K562 (cell line): ENCODE measurements around the gene DOCK7. TPM values are rescaled to one million over a fixed set of nuclear protein-coding genes. Genes with fewer than 3 reads are reported as not detected.

Source experiments
- ATAC-seq: fragments of 200-7000 bp; cut with Tn5 transposase; 3 replicates; pipeline ENCODE4 v1.9.1; 2020; ENCODE audit warnings: moderate library complexity
- BruUV-seq: library from RNA; stranded (reverse); fragments of 400-500 nt; replicated peaks from 2 replicates; lab custom pipeline; 2021; lab: Mats Ljungman, UMichigan
- CTCF ChIA-PET: fragments of 300-600 bp; formaldehyde crosslinking; extraction: SDS; loops from one replicate; lab custom pipeline; 2021; ENCODE audit warnings: low intra/inter-chr PET ratio; lab: Yijun Ruan, JAX
- POLR2A ChIA-PET: fragments of 300-600, 350-650 bp; sonication (Branson Sonifier 250); formaldehyde crosslinking; extraction: SDS; loops from one replicate; lab custom pipeline; 2021; ENCODE audit warnings: antibody characterized with exemption, inconsistent platforms; lab: Yijun Ruan, JAX
- DNase-seq, 4 experiments: peaks; one replicate each; pipeline versions ENCODE4 v3.0.0 to v3.0.0-alpha.2; 2011 to 2018; ENCODE audit warnings: low spot score in 3 of 4, mixed read lengths in 3 of 4; ENCODE audit errors: extremely low read depth in 1 of 4
- FAIRE-seq: peaks from 2 replicates; lab custom pipeline; 2011; peaks lifted over from hg19 to GRCh38; lab: Jason Lieb, UNC
- H2AFZ ChIP-seq: 2 replicates; pipeline ENCODE4 v1.6.0; 2011; ENCODE audit warnings: low read depth, low read length, control low read depth, inconsistent platforms
- H3K27ac ChIP-seq: fragments of 200-600 bp; 3 replicates; pipeline ENCODE4 v1.8.0; 2011; ENCODE audit warnings: low read depth, mild to moderate bottlenecking, control low read depth, inconsistent platforms, low read length, moderate library complexity, mixed read lengths; ENCODE audit errors: extremely low read depth
- H3K27me3 ChIP-seq, 2 experiments: fragments of 300-600 bp in 1 of 2; 2 replicates in 1 of 2; 3 replicates in 1 of 2; pipeline versions ENCODE4 v1.6.0 to v1.8.0; 2011; ENCODE audit warnings: inconsistent platforms in 2 of 2, low read length in 2 of 2, mild to moderate bottlenecking in 1 of 2, mixed read lengths in 1 of 2, moderate library complexity in 1 of 2; ENCODE audit not compliant: control insufficient read depth in 2 of 2, insufficient read depth in 2 of 2
- H3K36me3 ChIP-seq: fragments of 300-600 bp; 3 replicates; pipeline ENCODE4 v1.8.0; 2011; ENCODE audit warnings: mild to moderate bottlenecking, low read length, inconsistent platforms; ENCODE audit not compliant: control insufficient read depth, insufficient read depth
- H3K4me1 ChIP-seq, 2 experiments: fragments of 200-600 bp in 1 of 2; replicated peaks in 1 of 2; 2 replicates in 1 of 2; 3 replicates in 1 of 2; pipeline versions ENCODE4 v1.5.1 to v1.8.0; 2011; ENCODE audit warnings: inconsistent platforms in 2 of 2, low read length in 2 of 2, mild to moderate bottlenecking in 1 of 2, mixed read lengths in 1 of 2, moderate library complexity in 1 of 2; ENCODE audit not compliant: control insufficient read depth in 2 of 2, insufficient read depth in 2 of 2
- H3K4me2 ChIP-seq: 2 replicates; pipeline ENCODE4 v1.6.1; 2011; ENCODE audit warnings: low read length, control low read depth, inconsistent platforms, mixed read lengths; ENCODE audit not compliant: insufficient read depth
- H3K4me3 ChIP-seq: fragments of 200-600 bp; sonication (generic), shearing (Covaris generic); 2 replicates; pipeline ENCODE4 v1.5.1; 2016; ENCODE audit warnings: control low read depth, inconsistent platforms
- H3K79me2 ChIP-seq: fragments of 200-600 bp; 3 replicates; pipeline ENCODE4 v1.8.0; 2011; ENCODE audit warnings: low read length, inconsistent platforms; ENCODE audit not compliant: control insufficient read depth, insufficient read depth
- H3K9ac ChIP-seq, 2 experiments: 2 replicates each; pipeline versions ENCODE4 v1.6.0 to v1.6.1; 2011; ENCODE audit warnings: low read depth in 2 of 2, low read length in 2 of 2, control low read depth in 1 of 2, inconsistent platforms in 1 of 2, mild to moderate bottlenecking in 1 of 2, mixed read lengths in 1 of 2; ENCODE audit not compliant: insufficient read depth in 1 of 2
- H3K9me1 ChIP-seq: one replicate; pipeline ENCODE4 v1.6.0; 2011; ENCODE audit warnings: inconsistent platforms, mild to moderate bottlenecking, low read length, moderate library complexity; ENCODE audit not compliant: control insufficient read depth, insufficient read depth
- H3K9me3 ChIP-seq: replicated peaks from 2 replicates; pipeline ENCODE4 v1.5.1; 2011; ENCODE audit warnings: low read depth, low read length, inconsistent platforms; ENCODE audit not compliant: control insufficient read depth, insufficient read depth
- H4K20me1 ChIP-seq: replicated peaks from 2 replicates; pipeline ENCODE4 v1.6.1; 2011; ENCODE audit warnings: low read length, inconsistent platforms, mixed read lengths; ENCODE audit not compliant: control insufficient read depth, insufficient read depth
- CREB1 ChIP-seq, 2 experiments: sonication (generic) in 1 of 2; formaldehyde crosslinking in 1 of 2; IDR thresholded peaks; 2 replicates each; pipeline versions ENCODE4 v1.6.1 to v1.8.0; 2012 to 2022; ENCODE audit warnings: inconsistent platforms in 1 of 2, mild to moderate bottlenecking in 1 of 2, missing genetic modification reagents in 1 of 2, moderate library complexity in 1 of 2
- CREB3L1 ChIP-seq: fragments of 450-650 bp; IDR thresholded peaks from 2 replicates; pipeline ENCODE4 v1.6.1; 2014; ENCODE audit warnings: low read depth, mild to moderate bottlenecking, moderate library complexity, borderline replicate concordance
- HDAC1 ChIP-seq, 2 experiments: fragments of 450-650 bp; IDR thresholded peaks; 2 replicates each; pipeline ENCODE4 v1.6.1; 2016 to 2017; ENCODE audit warnings: inconsistent platforms in 1 of 2, mild to moderate bottlenecking in 1 of 2, moderate library complexity in 1 of 2
- HNRNPUL1 ChIP-seq: fragments of 200-400 bp; formaldehyde crosslinking; IDR thresholded peaks from 2 replicates; pipeline ENCODE4 v1.6.1; 2017; ENCODE audit warnings: low read length
- NR3C1 ChIP-seq: sonication (generic); formaldehyde crosslinking; IDR thresholded peaks from 2 replicates; pipeline ENCODE4 v1.8.1; 2022; ENCODE audit warnings: missing genetic modification reagents
- POLR2G ChIP-seq: fragments of 200-400 bp; formaldehyde crosslinking; IDR thresholded peaks from 2 replicates; pipeline ENCODE4 v1.6.1; 2017; ENCODE audit warnings: low read depth, mild to moderate bottlenecking, antibody characterized with exemption, low read length, moderate library complexity
- RBM22 ChIP-seq: fragments of 200-400 bp; formaldehyde crosslinking; IDR thresholded peaks from 2 replicates; pipeline ENCODE4 v1.6.1; 2018; ENCODE audit warnings: low read length, low read depth; ENCODE audit not compliant: poor library complexity, severe bottlenecking
- SNAPC5 ChIP-seq: fragments of 250-450 bp; sonication (Bioruptor Pico); IDR thresholded peaks from 2 replicates; pipeline ENCODE4 v1.8.0; 2021; ENCODE audit warnings: moderate library complexity, mild to moderate bottlenecking, inconsistent platforms
- SP1 ChIP-seq: sonication (generic); formaldehyde crosslinking; IDR thresholded peaks from 2 replicates; pipeline ENCODE4 v1.8.1; 2022; ENCODE audit warnings: mild to moderate bottlenecking, missing genetic modification reagents
- SRSF9 ChIP-seq: fragments of 200-400 bp; formaldehyde crosslinking; IDR thresholded peaks from 2 replicates; pipeline ENCODE4 v1.6.1; 2017; ENCODE audit warnings: low read depth, low read length, borderline replicate concordance
- TEAD1 ChIP-seq, 2 experiments: fragments of 450-650 bp in 1 of 2; sonication (generic) in 1 of 2; formaldehyde crosslinking; IDR thresholded peaks; 2 replicates each; pipeline versions ENCODE4 v1.4.0 to v1.8.0; 2020 to 2022; ENCODE audit warnings: mild to moderate bottlenecking in 2 of 2, missing genetic modification reagents in 1 of 2
- TFAM ChIP-seq: fragments of 250-450 bp; sonication (Bioruptor Pico); conservative IDR thresholded peaks from 2 replicates; pipeline ENCODE4 v1.5.0; 2021; ENCODE audit warnings: mild to moderate bottlenecking, moderate library complexity
- TSC22D4 ChIP-seq: fragments of 450-650 bp; IDR thresholded peaks from 2 replicates; pipeline ENCODE4 v1.6.1; 2016; ENCODE audit warnings: missing genetic modification characterization, missing biosample characterization, control low read depth
- ZNF24 ChIP-seq: fragments of 450-650 bp; IDR thresholded peaks from 2 replicates; pipeline ENCODE4 v1.6.1; 2016
- ZNF280A ChIP-seq: fragments of 450-650 bp; IDR thresholded peaks from 2 replicates; pipeline ENCODE4 v1.6.1; 2018; ENCODE audit warnings: mild to moderate bottlenecking, low read depth; ENCODE audit not compliant: partially characterized antibody
- ZNF655 ChIP-seq: fragments of 250-450 bp; sonication (Bioruptor Pico); IDR thresholded peaks from 2 replicates; pipeline ENCODE4 v1.5.0; 2021
- WGBS: fragments of 100-300 bp; shearing (Covaris generic); methylation state at CpG from one replicate; pipeline ENCODE4 v1.1.6; 2016; ENCODE audit warnings: low coverage, mixed read lengths; ENCODE audit not compliant: insufficient coverage; ENCODE audit errors: missing lambda C conversion rate; 5-methylcytosine and 5-hydroxymethylcytosine counted together
- in situ Hi-C: fragments of 300-500 bp; cut with MboI; formaldehyde crosslinking; loops from 4 replicates; pipeline ENCODE4 v1.15.0; 2018; ENCODE audit warnings: inconsistent platforms, mixed read lengths
- intact Hi-C: fragments of 100-400 bp; cut with micrococcal nuclease; formaldehyde crosslinking; loops from 2 replicates; pipeline ENCODE4 v1.14.2; 2022
- polyA plus RNA-seq, 8 experiments: library from polyadenylated mRNA; depleted of rRNA in 4 of 8; stranded (reverse) in 5 of 8; unstranded in 3 of 8; fragments of >200 nt; fragmentation: Nextera tagmentation in 2 of 8; fragmentation: Illumina TruSeq in 1 of 8; extraction: Ambion mirVana in 2 of 8; extraction: Trizol in 1 of 8; gene quantifications; 2 replicates each; pipeline versions ENCODE4 v1.2.1 to v1.2.3, GENCODE V29; 2011 to 2014; ENCODE audit warnings: inconsistent platforms in 1 of 8, missing spikeins in 1 of 8
- total RNA-seq, 7 experiments: library from RNA; depleted of rRNA in 6 of 7; stranded (reverse); fragments of >200 nt in 6 of 7; fragmentation: Illumina TruSeq in 2 of 7; extraction: Trizol in 2 of 7; gene quantifications; 2 replicates each; pipeline versions ENCODE4 v1.2.1 to v1.2.3, GENCODE V29; 2011 to 2021; ENCODE audit warnings: low replicate concordance in 1 of 7

Gene DOCK7
- total and polyA plus RNA-seq, 9 of the 15 experiments (the other 6 are each of a cell fraction or from before 2014, with no cell fraction given), result 4.9 to 35.1 (median 12.6) TPM

GRCh38 chr1:62436466-62437272 lies 251.5 kb downstream of the DOCK7 start, which contains the start of gene USP1:
TSS of gene USP1 (plus strand) at chr1:62437049. CDS start at chr1:62439868, 2,819 bp downstream.
- intact Hi-C loops, result loop anchor here (5.0 kb wide), 1 partner anchor 1384 kb away; no protein-coding TSS in a partner anchor
- Histone ChIP-seq H3K9ac (peak within 1 kb of the TSS; percentile 97 to 100), H3K4me2 (peak within 1 kb of the TSS; percentile 92), H3K79me2 (peaks cover 56% of the 10 kb centered on the region), H3K9me3 (no peaks in the 10 kb centered on the region), H4K20me1 (peaks cover 6% of the 10 kb centered on the region; the same call in 1 of the 2 replicates), H2AFZ (peak within 1 kb of the TSS; percentile 91), H3K27ac (peak within 1 kb of the TSS; percentile 97), H3K27me3 (no peaks in the 10 kb centered on the region; a peak in 1 of 5 replicates), H3K4me3 (peak within 1 kb of the TSS; percentile 89), H3K9me1 (no peaks in the 10 kb centered on the region), H3K36me3 (peaks cover 17% of the 10 kb centered on the region), H3K4me1 (peaks cover 2 to 17% of the 10 kb centered on the region in 2 experiments; a peak in 4 of 5 replicates)
- WGBS, result 2% methylated on average over 62 of the region's 76 CpGs
- POLR2A ChIA-PET, result interaction anchor here (0.6 to 2.9 kb wide), 10 partner anchors 9 to 1388 kb away, joined by 3 to 12 read pairs (median 3); no protein-coding TSS in a partner anchor
- peak; percentile 95 to 98 (median 96) for DNase-seq
- peak; percentile 86 for ATAC-seq
- CTCF ChIA-PET, result no interaction called here
- BruUV-seq, result no TSS peak
- peak; percentile 96 for FAIRE-seq
- in situ Hi-C loops, result no loop called here
- TF ChIP-seq SRSF9 (no peak), ZNF24 (no peak), NR3C1 (no peak), POLR2G (peak; percentile 96), RBM22 (peak; percentile 84), SNAPC5 (CRISPR knock-in tag) (no peak), ZNF280A (no peak), CREB3L1 (peak; percentile 66; the same call in 1 of the 2 replicates), TFAM (no peak), ZNF655 (CRISPR knock-in tag) (no peak), SP1 (CRISPR knock-in tag) (peak; percentile 80), CREB1 (IDR thresholded peaks at IDR 0.05) (no peak; the same call in 1 of the 2 replicates), CREB1 (CRISPR knock-in tag; IDR thresholded peaks at IDR 0.05) (no peak; the same call in 1 of the 2 replicates), HNRNPUL1 (no peak), TSC22D4 (tag) (no peak), HDAC1 (IDR thresholded peaks at IDR 0.05) (peak in 1 of 2 experiments; percentile 67; a peak in 1 of 4 replicates), TEAD1 (CRISPR knock-in tag; IDR thresholded peaks at IDR 0.05) (0 out of 4 replicates have a peak, but pooled peaks of 1 of the 2 experiments have one; percentile 28)
